Measurements from ENCODE around the gene CHMP6. TPM values are rescaled to one million over a fixed set of nuclear protein-coding genes. Genes with fewer than 3 reads are reported as not detected.

Gene CHMP6
- total RNA-seq, 2 experiments from 2014 or later, result 13.9 to 16.7 TPM

DNA sequence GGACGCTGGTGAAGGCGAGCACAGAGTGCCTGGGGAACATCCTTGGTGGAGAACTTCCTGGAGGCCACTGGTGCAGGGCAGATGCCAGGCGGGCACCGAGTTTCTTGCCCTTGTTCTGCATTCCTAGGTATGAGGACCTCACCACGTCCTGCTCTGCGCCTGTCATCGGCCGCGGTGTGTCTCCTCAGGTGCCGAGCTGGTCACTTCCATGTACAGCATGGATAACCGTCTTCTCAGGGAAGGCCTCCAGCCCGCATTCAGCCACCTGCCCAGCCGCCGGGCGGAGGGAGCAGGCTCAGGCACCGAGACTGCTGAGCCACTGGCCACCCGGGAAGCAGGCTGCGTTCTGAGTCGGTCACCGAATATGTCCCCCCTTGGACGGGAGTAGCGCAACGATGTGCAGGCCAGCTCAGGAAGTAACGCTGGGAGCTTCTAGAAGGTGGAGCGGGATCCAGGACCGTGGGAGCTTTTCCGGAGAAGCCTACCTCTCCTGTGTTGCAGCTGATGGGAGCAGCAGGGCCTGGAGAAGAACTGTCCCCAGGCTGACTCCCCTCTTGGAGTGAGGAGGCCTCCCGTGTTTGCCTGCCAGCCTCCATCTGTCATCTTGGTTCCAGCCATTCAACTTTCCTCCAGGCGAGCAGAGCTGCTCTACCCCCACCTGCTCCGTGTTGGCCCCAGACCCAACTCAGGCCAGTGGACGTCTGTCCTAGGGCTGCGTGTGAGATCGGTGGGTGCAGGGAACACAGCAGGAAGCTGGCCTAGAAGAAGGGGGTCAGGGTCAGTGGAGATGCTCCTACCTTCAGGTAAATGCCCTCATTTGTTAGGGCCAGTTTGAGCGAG is 41.2 kb downstream of the CHMP6 start:
- Mint-ChIP-seq H3K9me3 (no peaks in the 10 kb centered on the region), H3K4me1 (ENCODE audit: low read depth) (peaks cover 16% of the 10 kb centered on the region), H3K27ac (no peak overlapping the region), H3K36me3 (ENCODE audit: low read depth) (no peaks in the 10 kb centered on the region), H3K4me3 (no peak overlapping the region), H3K27me3 (peaks cover 14% of the 10 kb centered on the region)
- CTCF ChIA-PET, result interaction anchor here (1.9 to 3.4 kb wide), 3 partner anchors 9 to 70 kb away, joined by 4 to 16 read pairs (median 10); no protein-coding TSS in a partner anchor
- POLR2A ChIA-PET, result interaction anchor here (0.5 to 1.4 kb wide), 2 partner anchors 46 to 65 kb away, joined by 3 read pairs; no protein-coding TSS in a partner anchor
- TF ChIP-seq, protein P1, sequence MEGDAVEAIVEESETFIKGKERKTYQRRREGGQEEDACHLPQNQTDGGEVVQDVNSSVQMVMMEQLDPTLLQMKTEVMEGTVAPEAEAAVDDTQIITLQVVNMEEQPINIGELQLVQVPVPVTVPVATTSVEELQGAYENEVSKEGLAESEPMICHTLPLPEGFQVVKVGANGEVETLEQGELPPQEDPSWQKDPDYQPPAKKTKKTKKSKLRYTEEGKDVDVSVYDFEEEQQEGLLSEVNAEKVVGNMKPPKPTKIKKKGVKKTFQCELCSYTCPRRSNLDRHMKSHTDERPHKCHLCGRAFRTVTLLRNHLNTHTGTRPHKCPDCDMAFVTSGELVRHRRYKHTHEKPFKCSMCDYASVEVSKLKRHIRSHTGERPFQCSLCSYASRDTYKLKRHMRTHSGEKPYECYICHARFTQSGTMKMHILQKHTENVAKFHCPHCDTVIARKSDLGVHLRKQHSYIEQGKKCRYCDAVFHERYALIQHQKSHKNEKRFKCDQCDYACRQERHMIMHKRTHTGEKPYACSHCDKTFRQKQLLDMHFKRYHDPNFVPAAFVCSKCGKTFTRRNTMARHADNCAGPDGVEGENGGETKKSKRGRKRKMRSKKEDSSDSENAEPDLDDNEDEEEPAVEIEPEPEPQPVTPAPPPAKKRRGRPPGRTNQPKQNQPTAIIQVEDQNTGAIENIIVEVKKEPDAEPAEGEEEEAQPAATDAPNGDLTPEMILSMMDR (IDR thresholded peaks at IDR 0.05), result no peak
- DNase-seq (no peak), ATAC-seq (no peak)
- intact Hi-C loops (cut with micrococcal nuclease), result no loop called here

DNA sequence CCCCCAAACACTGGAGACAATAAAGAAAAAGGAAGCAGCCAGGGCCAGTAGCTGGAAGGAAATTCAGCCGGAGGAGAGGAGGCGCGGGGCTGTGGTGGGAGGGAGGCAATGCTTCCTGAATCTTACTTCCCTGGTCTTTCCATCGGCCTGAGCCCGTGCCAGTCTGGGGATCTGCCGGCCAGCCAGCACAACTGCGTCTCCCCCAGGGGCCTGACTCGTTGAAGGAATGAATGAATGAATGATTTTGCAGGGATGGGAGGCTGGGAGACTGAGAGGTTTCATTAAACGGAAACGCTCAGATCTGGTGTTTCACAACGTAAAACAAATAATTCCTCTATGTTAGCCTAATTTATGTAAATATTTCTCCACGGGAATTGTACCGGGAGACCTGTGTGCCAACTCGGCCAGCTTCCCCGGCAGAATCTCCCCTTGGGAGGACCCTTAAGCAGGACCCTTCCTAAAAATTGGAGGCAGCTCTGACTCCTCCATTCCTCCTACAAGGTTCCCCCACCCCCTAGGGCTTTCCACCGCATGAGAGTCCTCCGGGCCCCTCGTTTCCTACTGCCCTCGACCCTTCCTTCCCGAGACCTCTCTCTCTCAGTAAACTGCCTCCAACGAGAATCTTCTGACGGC is 42.0 kb downstream of the CHMP6 start:
- Mint-ChIP-seq H3K4me3 (peak overlapping the region; percentile 64), H3K9me3 (no peaks in the 10 kb centered on the region), H3K36me3 (ENCODE audit: low read depth) (no peaks in the 10 kb centered on the region), H3K27ac (no peak overlapping the region), H3K4me1 (ENCODE audit: low read depth) (peaks cover 10% of the 10 kb centered on the region), H3K27me3 (peaks cover 14% of the 10 kb centered on the region)
- CTCF ChIA-PET, result interaction anchor here (1.9 to 3.4 kb wide), 3 partner anchors 10 to 69 kb away, joined by 4 to 16 read pairs (median 10); no protein-coding TSS in a partner anchor
- DNase-seq, result no peak
- TF ChIP-seq, protein P1 (IDR thresholded peaks at IDR 0.05), result no peak
- POLR2A ChIA-PET, result interaction anchor here (1.4 kb wide), 1 partner anchor 45 kb away, joined by 3 read pairs; no protein-coding TSS in a partner anchor
- intact Hi-C loops (cut with micrococcal nuclease), result no loop called here
- no peak for ATAC-seq

DNA sequence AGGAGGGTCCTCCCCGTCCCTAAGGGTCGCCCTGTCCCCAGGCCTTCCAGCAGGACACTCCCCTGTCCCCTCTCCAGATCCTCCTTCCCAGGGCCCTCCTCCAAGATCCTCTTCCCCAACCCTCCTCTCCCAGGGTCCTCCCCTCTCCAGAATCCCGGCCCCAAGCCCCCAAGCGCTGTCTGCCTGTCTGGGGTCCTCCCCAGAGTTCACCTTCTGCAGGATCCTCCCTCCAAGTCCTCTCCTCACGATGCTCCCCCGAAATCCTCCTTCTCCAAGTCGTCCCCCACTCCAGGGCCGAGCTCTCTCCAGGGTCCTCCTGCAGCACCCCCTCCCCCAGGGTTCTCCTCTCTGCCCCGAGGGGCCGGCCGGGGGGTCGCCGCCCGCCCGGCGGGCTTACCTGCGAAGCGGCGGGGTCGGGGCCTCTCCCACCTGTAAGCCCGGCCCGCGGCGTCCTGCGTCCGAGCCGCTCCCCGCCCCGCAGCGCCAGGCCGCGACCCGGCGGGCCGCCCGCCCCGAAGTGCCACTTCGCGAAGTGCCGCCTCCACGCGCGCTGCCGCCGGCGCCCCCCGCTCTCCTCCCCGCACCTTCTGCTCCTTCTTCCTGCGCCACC is 42.6 kb downstream of the CHMP6 start:
- TF ChIP-seq, protein P1 (IDR thresholded peaks at IDR 0.05), result no peak
- intact Hi-C loops (cut with micrococcal nuclease), result no loop called here
- CTCF ChIA-PET, result interaction anchor here (1.9 to 3.4 kb wide), 3 partner anchors 11 to 69 kb away, joined by 4 to 16 read pairs (median 10); no protein-coding TSS in a partner anchor
- ATAC-seq (no peak), DNase-seq (no peak)
- no peak overlapping the region for H3K27ac Mint-ChIP-seq
- no peaks in the 10 kb centered on the region for H3K36me3 Mint-ChIP-seq (ENCODE audit: low read depth)
- no peaks in the 10 kb centered on the region for H3K9me3 Mint-ChIP-seq
- POLR2A ChIA-PET, result no interaction called here
- H3K4me1 Mint-ChIP-seq (ENCODE audit: low read depth), result peaks cover 8% of the 10 kb centered on the region
- peak overlapping the region; percentile 64 for H3K4me3 Mint-ChIP-seq
- peaks cover 10% of the 10 kb centered on the region for H3K27me3 Mint-ChIP-seq

DNA sequence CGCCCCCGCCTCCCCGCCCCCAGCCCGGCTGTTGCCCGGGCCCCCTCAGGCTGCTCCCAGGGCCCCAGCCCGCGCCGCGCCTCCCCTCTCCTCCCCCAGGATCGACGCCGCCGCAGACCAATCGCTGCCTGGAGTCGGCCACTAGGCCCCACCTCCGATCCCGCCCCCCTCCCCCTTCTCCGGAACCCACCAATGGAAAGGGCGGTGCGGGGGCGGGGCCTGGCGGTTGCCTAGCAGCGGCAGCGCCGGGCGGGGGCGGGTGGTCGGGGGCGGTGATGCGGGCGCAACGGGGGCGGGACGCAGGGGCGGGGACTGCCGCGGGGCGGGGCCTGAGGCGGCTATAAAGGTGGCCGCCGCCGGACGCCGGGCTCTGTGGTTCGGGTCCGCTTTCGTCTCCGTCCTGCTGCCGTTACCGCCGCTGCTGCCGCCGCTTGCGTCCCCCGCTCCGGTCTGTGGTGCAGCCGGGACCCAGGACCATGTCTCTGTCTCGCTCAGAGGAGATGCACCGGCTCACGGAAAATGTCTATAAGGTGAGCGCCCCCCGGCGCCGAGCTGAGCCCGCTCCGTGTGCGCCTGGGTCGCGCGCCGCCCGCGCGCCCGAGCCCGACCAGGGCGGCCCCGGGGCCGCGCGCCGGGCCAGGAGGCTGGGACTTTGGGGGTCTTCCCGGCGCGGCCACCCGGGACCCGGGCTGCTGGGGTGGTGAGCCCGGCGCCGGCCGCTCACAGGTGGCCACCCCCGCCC is 43.3 kb downstream of the CHMP6 start, which contains the start of gene BAIAP2:
BAIAP2 (plus strand) TSS at position 373 of the 742 bp plus-strand sequence; CDS start at position 477, 104 bp downstream.
- ChIA-PET POLR2A (interaction anchor here (1.0 kb wide), 2 partner anchors 14 to 60 kb away, joined by 4 read pairs; no protein-coding TSS in a partner anchor), CTCF (interaction anchor here (2.6 to 3.4 kb wide), 3 partner anchors 11 to 68 kb away, joined by 9 to 16 read pairs (median 10); no protein-coding TSS in a partner anchor)
- intact Hi-C loops (cut with micrococcal nuclease), result no loop called here
- H3K4me3 Mint-ChIP-seq, result peak within 1 kb of the TSS; percentile 78
- no peaks in the 10 kb centered on the region for H3K9me3 Mint-ChIP-seq
- ATAC-seq (peak; percentile 89), DNase-seq (peak; percentile 97)
- H3K4me1 Mint-ChIP-seq (ENCODE audit: low read depth), result peaks cover 8% of the 10 kb centered on the region
- peak within 1 kb of the TSS; percentile 75 for H3K27ac Mint-ChIP-seq
- peaks cover 10% of the 10 kb centered on the region for H3K27me3 Mint-ChIP-seq
- no peaks in the 10 kb centered on the region for H3K36me3 Mint-ChIP-seq (ENCODE audit: low read depth)
- TF ChIP-seq, protein P1 (IDR thresholded peaks at IDR 0.05), result no peak

Data from activated CD8-positive, alpha-beta T cell treated with anti-CD3 and anti-CD28 coated beads for 36 hours (primary cell).